WTC11 (cell line): ENCODE measurements around the gene BLOC1S1. TPM values are rescaled to one million over a fixed set of nuclear protein-coding genes. Genes with fewer than 3 reads are reported as not detected.

Source experiments
- ATAC-seq: fragments of 200-7000 bp; cut with Tn5 transposase; 2 replicates; pipeline ENCODE4 v1.10.0; 2021; ENCODE audit warnings: mild to moderate bottlenecking, moderate library complexity
- CTCF ChIA-PET: fragments of 300-600 bp; sonication (Branson Sonifier 250); formaldehyde crosslinking; loops from one replicate; lab custom pipeline; 2021; ENCODE audit warnings: antibody characterized with exemption; lab: Charles Lee
- POLR2A ChIA-PET: fragments of 350-600 bp; sonication (Branson Sonifier 250); formaldehyde crosslinking; loops from one replicate; lab custom pipeline; 2021; ENCODE audit warnings: antibody characterized with exemption; lab: Charles Lee
- DNase-seq: peaks from one replicate; pipeline ENCODE4 v3.0.0; 2021; ENCODE audit warnings: low spot score
- H3K27ac Mint-ChIP-seq: 2 replicates; pipeline ENCODE4 v1.8.0; 2021; ENCODE audit warnings: mixed read lengths
- H3K27me3 Mint-ChIP-seq: 2 replicates; pipeline ENCODE4 v1.8.0; 2021; ENCODE audit warnings: low read depth, mild to moderate bottlenecking, moderate library complexity, mixed read lengths
- H3K36me3 Mint-ChIP-seq: 2 replicates; pipeline ENCODE4 v1.8.0; 2021; ENCODE audit warnings: mixed read lengths
- H3K4me1 Mint-ChIP-seq: 2 replicates; pipeline ENCODE4 v1.8.0; 2022; ENCODE audit warnings: mixed read lengths
- H3K4me3 Mint-ChIP-seq: 2 replicates; pipeline ENCODE4 v1.8.0; 2021; ENCODE audit warnings: mild to moderate bottlenecking, moderate library complexity, mixed read lengths
- H3K9me3 Mint-ChIP-seq: 2 replicates; pipeline ENCODE4 v1.8.0; 2021; ENCODE audit warnings: mixed read lengths
- ATF1 ChIP-seq: sonication (generic); formaldehyde crosslinking; IDR thresholded peaks from 2 replicates; pipeline ENCODE4 v1.8.1; 2023; ENCODE audit warnings: mild to moderate bottlenecking, moderate library complexity, missing genetic modification reagents
- E2F5 ChIP-seq: sonication (generic); formaldehyde crosslinking; IDR thresholded peaks from 2 replicates; pipeline ENCODE4 v1.8.1; 2022; ENCODE audit warnings: mild to moderate bottlenecking, moderate library complexity, missing genetic modification reagents
- FOXJ3 ChIP-seq: sonication (generic); formaldehyde crosslinking; IDR thresholded peaks from 2 replicates; pipeline ENCODE4 v1.9.0; 2021; ENCODE audit warnings: missing genetic modification reagents, mild to moderate bottlenecking, borderline replicate concordance
- GABPB1 ChIP-seq: sonication (generic); formaldehyde crosslinking; IDR thresholded peaks from 2 replicates; pipeline ENCODE4 v1.8.1; 2023; ENCODE audit warnings: mild to moderate bottlenecking, missing genetic modification reagents
- JUN ChIP-seq: sonication (generic); formaldehyde crosslinking; IDR thresholded peaks from 2 replicates; pipeline ENCODE4 v1.8.0; 2023; ENCODE audit warnings: mild to moderate bottlenecking, missing genetic modification reagents
- MYBL2 ChIP-seq: sonication (generic); formaldehyde crosslinking; IDR thresholded peaks from 2 replicates; pipeline ENCODE4 v1.8.1; 2023; ENCODE audit warnings: mild to moderate bottlenecking, moderate library complexity, missing genetic modification reagents
- NFYB ChIP-seq: sonication (generic); formaldehyde crosslinking; conservative IDR thresholded peaks from 2 replicates; pipeline ENCODE4 v1.8.0; 2022; ENCODE audit warnings: low read depth, missing genetic modification reagents
- NR1H2 ChIP-seq: sonication (generic); formaldehyde crosslinking; IDR thresholded peaks from 2 replicates; pipeline ENCODE4 v1.9.0; 2021; ENCODE audit warnings: mild to moderate bottlenecking, moderate library complexity, missing genetic modification reagents
- PREB ChIP-seq: sonication (generic); formaldehyde crosslinking; IDR thresholded peaks from 2 replicates; pipeline ENCODE4 v1.8.1; 2022; ENCODE audit warnings: mild to moderate bottlenecking, missing genetic modification reagents, moderate library complexity, borderline replicate concordance
- RORB ChIP-seq: fragments of 250-450 bp; sonication (Bioruptor Pico); IDR thresholded peaks from 2 replicates; pipeline ENCODE4 v1.9.0; 2021; ENCODE audit warnings: mild to moderate bottlenecking
- SOX15 ChIP-seq: fragments of 250-450 bp; sonication (Bioruptor Pico); IDR thresholded peaks from 2 replicates; pipeline ENCODE4 v1.9.0; 2021; ENCODE audit warnings: mild to moderate bottlenecking
- SP1 ChIP-seq: sonication (generic); formaldehyde crosslinking; conservative IDR thresholded peaks from 2 replicates; pipeline ENCODE4 v1.8.1; 2022; ENCODE audit warnings: missing genetic modification reagents
- ZNF281 ChIP-seq: sonication (generic); formaldehyde crosslinking; IDR thresholded peaks from 2 replicates; pipeline ENCODE4 v1.8.0; 2023; ENCODE audit warnings: mild to moderate bottlenecking, missing genetic modification reagents
- ZNF423 ChIP-seq: fragments of 250-450 bp; sonication (Bioruptor Pico); IDR thresholded peaks from 2 replicates; pipeline ENCODE4 v2.1.2; 2022; ENCODE audit warnings: mild to moderate bottlenecking, moderate library complexity
- total RNA-seq: library from RNA; stranded (reverse); gene quantifications from 3 replicates; pipeline ENCODE4 v1.2.3, GENCODE V29; 2021
- TF ChIP-seq, protein P1 (sequence below): fragments of 250-450 bp; sonication (Bioruptor Pico); IDR thresholded peaks from 2 replicates; pipeline ENCODE4 v1.9.0; 2021; ENCODE audit warnings: mild to moderate bottlenecking, borderline replicate concordance
- TF ChIP-seq, protein P2 (sequence below): sonication (generic); formaldehyde crosslinking; conservative IDR thresholded peaks from 2 replicates; pipeline ENCODE4 v1.8.1; 2023; ENCODE audit warnings: mild to moderate bottlenecking, low read depth, missing genetic modification reagents, moderate library complexity
- TF ChIP-seq, protein P3 (sequence below): sonication (generic); formaldehyde crosslinking; IDR thresholded peaks from 2 replicates; pipeline ENCODE4 v1.8.1; 2022; ENCODE audit warnings: low read depth, missing genetic modification reagents, borderline replicate concordance

Gene BLOC1S1
- total RNA-seq, 1 experiment from 2014 or later: 81.9 TPM

DNA sequence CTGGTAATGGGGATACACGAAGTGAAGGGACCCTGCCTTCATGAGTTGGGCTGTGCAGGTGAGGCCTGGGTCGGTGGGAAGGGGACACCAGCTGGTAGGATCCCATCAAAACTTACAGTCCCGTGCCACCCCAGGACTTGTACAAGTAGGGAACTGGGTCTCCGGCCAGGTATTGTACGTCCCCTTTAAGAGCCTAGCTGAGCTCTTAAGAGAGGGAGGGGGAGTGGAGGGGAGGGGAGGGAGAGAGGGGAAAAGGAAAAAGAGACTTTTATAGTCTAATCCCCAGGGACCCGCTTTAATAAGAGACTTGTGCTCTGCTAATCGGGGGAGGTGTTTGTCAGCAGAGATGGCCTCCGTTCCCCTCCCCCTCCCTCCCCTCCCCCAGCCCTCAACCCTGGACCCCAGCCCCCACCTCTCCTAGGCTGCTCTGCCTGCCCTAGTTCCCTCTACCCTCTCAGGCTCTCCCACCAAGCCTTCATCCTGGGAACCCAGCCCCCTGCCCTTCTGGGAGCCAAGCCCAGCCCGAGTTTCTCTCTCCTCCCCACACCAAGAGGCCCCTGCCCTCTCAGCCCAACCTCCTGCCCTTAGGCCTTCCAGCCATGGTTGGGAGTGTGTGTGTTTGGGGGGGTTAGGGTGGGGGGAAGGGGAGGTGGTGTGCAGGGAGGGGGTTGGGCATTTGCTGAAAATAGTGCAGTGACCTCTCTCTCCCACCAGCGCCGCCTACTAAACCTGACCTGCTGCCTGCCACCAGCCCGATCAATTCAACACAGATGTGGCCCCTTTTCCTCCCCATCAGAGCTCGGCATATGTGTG lies 29.7 kb downstream of the BLOC1S1 start:
- ATAC-seq: peak; percentile 69
- CTCF ChIA-PET: interaction anchor here (0.6 to 5.0 kb wide), 22 partner anchors 8 to 299 kb away, joined by 3 to 50 read pairs (median 4); partner anchors contain the start of genes CD63, DNAJC14, IKZF4 and ITGA7
- Mint-ChIP-seq H3K4me1 (peaks cover 68% of the 10 kb centered on the region), H3K4me3 (peak overlapping the region; percentile 97), H3K27ac (peak overlapping the region; percentile 84), H3K36me3 (peaks cover 31% of the 10 kb centered on the region), H3K9me3 (no peaks in the 10 kb centered on the region), H3K27me3 (peaks cover 2% of the 10 kb centered on the region; the same call in 1 of the 2 replicates)
- POLR2A ChIA-PET: interaction anchor here (0.6 to 4.0 kb wide), 7 partner anchors 13 to 230 kb away, joined by 3 to 19 read pairs (median 3); partner anchors contain the start of genes CD63 and ORMDL2
- no peak for TF ChIP-seq PREB (CRISPR knock-in tag)
- peak; percentile 69; the same call in 1 of the 2 replicates for TF ChIP-seq ZNF281
- DNase-seq: peak; percentile 82

DNA sequence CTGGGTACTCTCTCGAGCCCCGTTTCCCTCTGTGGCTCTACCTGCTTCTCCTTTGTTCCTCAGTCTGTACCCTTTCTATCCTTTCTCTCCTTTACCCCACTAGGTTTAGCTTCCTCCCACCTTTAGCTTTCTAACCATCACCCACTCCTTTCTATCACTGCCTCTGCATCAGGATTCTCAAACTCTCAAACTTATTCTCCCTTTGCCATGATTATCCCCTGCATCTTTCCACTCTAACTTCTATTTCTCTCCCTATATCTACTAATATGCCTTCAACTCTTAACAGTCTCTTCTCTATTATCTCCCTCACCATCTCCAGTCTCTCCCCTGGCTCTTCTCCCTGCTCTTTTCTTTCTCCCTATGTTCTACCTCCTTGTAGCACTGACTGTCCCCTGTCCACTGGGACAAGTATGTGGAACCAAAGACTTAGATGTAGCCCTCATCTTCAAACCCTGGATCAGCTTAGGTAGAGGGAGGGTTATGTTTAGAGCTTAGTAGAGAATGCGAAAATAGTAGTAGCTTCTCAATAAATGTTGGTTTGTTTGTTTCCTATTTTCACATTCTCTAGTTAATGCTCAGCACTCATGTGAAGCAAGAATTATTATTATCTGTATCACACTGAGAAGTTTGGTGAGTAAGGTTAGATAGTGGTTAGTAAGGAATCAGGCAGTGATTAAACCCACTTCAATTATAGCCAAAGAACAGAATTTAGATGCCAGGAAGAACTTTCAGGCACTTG lies 30.5 kb downstream of the BLOC1S1 start:
- H3K27ac Mint-ChIP-seq: peak overlapping the region; percentile 77
- TF ChIP-seq E2F5 (no peak), ATF1 (no peak), MYBL2 (no peak), GABPB1 (CRISPR knock-in tag) (no peak), FOXJ3 (CRISPR knock-in tag) (no peak), ZNF423 (CRISPR knock-in tag) (no peak), SP1 (no peak), NR1H2 (CRISPR knock-in tag) (no peak), NFYB (CRISPR knock-in tag) (no peak), SOX15 (no peak), JUN (CRISPR knock-in tag) (no peak), RORB (no peak)
- TF ChIP-seq, protein P1, sequence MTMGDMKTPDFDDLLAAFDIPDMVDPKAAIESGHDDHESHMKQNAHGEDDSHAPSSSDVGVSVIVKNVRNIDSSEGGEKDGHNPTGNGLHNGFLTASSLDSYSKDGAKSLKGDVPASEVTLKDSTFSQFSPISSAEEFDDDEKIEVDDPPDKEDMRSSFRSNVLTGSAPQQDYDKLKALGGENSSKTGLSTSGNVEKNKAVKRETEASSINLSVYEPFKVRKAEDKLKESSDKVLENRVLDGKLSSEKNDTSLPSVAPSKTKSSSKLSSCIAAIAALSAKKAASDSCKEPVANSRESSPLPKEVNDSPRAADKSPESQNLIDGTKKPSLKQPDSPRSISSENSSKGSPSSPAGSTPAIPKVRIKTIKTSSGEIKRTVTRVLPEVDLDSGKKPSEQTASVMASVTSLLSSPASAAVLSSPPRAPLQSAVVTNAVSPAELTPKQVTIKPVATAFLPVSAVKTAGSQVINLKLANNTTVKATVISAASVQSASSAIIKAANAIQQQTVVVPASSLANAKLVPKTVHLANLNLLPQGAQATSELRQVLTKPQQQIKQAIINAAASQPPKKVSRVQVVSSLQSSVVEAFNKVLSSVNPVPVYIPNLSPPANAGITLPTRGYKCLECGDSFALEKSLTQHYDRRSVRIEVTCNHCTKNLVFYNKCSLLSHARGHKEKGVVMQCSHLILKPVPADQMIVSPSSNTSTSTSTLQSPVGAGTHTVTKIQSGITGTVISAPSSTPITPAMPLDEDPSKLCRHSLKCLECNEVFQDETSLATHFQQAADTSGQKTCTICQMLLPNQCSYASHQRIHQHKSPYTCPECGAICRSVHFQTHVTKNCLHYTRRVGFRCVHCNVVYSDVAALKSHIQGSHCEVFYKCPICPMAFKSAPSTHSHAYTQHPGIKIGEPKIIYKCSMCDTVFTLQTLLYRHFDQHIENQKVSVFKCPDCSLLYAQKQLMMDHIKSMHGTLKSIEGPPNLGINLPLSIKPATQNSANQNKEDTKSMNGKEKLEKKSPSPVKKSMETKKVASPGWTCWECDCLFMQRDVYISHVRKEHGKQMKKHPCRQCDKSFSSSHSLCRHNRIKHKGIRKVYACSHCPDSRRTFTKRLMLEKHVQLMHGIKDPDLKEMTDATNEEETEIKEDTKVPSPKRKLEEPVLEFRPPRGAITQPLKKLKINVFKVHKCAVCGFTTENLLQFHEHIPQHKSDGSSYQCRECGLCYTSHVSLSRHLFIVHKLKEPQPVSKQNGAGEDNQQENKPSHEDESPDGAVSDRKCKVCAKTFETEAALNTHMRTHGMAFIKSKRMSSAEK: no peak
- TF ChIP-seq, protein P2, sequence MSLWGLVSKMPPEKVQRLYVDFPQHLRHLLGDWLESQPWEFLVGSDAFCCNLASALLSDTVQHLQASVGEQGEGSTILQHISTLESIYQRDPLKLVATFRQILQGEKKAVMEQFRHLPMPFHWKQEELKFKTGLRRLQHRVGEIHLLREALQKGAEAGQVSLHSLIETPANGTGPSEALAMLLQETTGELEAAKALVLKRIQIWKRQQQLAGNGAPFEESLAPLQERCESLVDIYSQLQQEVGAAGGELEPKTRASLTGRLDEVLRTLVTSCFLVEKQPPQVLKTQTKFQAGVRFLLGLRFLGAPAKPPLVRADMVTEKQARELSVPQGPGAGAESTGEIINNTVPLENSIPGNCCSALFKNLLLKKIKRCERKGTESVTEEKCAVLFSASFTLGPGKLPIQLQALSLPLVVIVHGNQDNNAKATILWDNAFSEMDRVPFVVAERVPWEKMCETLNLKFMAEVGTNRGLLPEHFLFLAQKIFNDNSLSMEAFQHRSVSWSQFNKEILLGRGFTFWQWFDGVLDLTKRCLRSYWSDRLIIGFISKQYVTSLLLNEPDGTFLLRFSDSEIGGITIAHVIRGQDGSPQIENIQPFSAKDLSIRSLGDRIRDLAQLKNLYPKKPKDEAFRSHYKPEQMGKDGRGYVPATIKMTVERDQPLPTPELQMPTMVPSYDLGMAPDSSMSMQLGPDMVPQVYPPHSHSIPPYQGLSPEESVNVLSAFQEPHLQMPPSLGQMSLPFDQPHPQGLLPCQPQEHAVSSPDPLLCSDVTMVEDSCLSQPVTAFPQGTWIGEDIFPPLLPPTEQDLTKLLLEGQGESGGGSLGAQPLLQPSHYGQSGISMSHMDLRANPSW (CRISPR knock-in tag): no peak
- TF ChIP-seq, protein P3, sequence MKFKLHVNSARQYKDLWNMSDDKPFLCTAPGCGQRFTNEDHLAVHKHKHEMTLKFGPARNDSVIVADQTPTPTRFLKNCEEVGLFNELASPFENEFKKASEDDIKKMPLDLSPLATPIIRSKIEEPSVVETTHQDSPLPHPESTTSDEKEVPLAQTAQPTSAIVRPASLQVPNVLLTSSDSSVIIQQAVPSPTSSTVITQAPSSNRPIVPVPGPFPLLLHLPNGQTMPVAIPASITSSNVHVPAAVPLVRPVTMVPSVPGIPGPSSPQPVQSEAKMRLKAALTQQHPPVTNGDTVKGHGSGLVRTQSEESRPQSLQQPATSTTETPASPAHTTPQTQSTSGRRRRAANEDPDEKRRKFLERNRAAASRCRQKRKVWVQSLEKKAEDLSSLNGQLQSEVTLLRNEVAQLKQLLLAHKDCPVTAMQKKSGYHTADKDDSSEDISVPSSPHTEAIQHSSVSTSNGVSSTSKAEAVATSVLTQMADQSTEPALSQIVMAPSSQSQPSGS: no peak
- no peaks in the 10 kb centered on the region for H3K9me3 Mint-ChIP-seq
- peaks cover 39% of the 10 kb centered on the region for H3K36me3 Mint-ChIP-seq
- ChIA-PET POLR2A (interaction anchor here (0.5 to 1.6 kb wide), 7 partner anchors 11 to 261 kb away, joined by 3 to 4 read pairs (median 3); no protein-coding TSS in a partner anchor), CTCF (interaction anchor here (0.6 to 5.0 kb wide), 13 partner anchors 9 to 520 kb away, joined by 3 to 50 read pairs (median 3); partner anchors contain the start of genes CD63, ORMDL2 and SARNP)
- no peak for ATAC-seq
- DNase-seq: no peak
- H3K4me1 Mint-ChIP-seq: peaks cover 72% of the 10 kb centered on the region
- H3K4me3 Mint-ChIP-seq: peak overlapping the region; percentile 66
- no peaks in the 10 kb centered on the region for H3K27me3 Mint-ChIP-seq
